Astrocyte (in vitro differentiated cells and primary cell): Measurements from ENCODE around the gene OSBPL5. TPM values are rescaled to one million over a fixed set of nuclear protein-coding genes. Genes with fewer than 3 reads are reported as not detected.
"Not testable (repeated sequence)": the region's sequence is repeated elsewhere in the genome, so short reads cannot be mapped to it uniquely, and the experiment has no call there.

Source experiments
- DNase-seq: peaks from one replicate; pipeline ENCODE4 v3.0.0-alpha.2; 2010; ENCODE audit warnings: low read depth
- FAIRE-seq: peaks from 2 replicates; lab custom pipeline; 2011; peaks lifted over from hg19 to GRCh38; lab: Jason Lieb, UNC
- H2AFZ ChIP-seq: 2 replicates; pipeline ENCODE4 v1.6.0; 2012; ENCODE audit warnings: low read depth, low read length, inconsistent platforms
- H3K27ac ChIP-seq: 2 replicates; pipeline ENCODE4 v1.5.1; 2011; ENCODE audit warnings: low read depth, low read length, inconsistent platforms
- H3K27me3 ChIP-seq: 2 replicates; pipeline ENCODE4 v1.6.0; 2011; ENCODE audit warnings: low read length, inconsistent platforms; ENCODE audit not compliant: insufficient read depth
- H3K36me3 ChIP-seq: 2 replicates; pipeline ENCODE4 v1.5.1; 2011; ENCODE audit warnings: low read length, inconsistent platforms; ENCODE audit not compliant: insufficient read depth
- H3K4me1 ChIP-seq: 2 replicates; pipeline ENCODE4 v1.5.1; 2011; ENCODE audit warnings: low read length, inconsistent platforms; ENCODE audit not compliant: insufficient read depth
- H3K4me2 ChIP-seq: 2 replicates; pipeline ENCODE4 v1.6.0; 2012; ENCODE audit warnings: low read length, inconsistent platforms
- H3K4me3 ChIP-seq: 2 replicates; pipeline ENCODE4 v1.5.1; 2011; ENCODE audit warnings: low read depth, mild to moderate bottlenecking, low read length, inconsistent platforms; ENCODE audit not compliant: insufficient read depth
- H3K79me2 ChIP-seq: 2 replicates; pipeline ENCODE4 v1.6.0; 2012; ENCODE audit warnings: mild to moderate bottlenecking, low read length, inconsistent platforms; ENCODE audit not compliant: insufficient read depth
- H3K9ac ChIP-seq: 2 replicates; pipeline ENCODE4 v1.6.0; 2012; ENCODE audit warnings: mild to moderate bottlenecking, low read length, inconsistent platforms
- H3K9me3 ChIP-seq: 2 replicates; pipeline ENCODE4 v1.5.1; 2012; ENCODE audit warnings: low read depth, mild to moderate bottlenecking, low read length, inconsistent platforms; ENCODE audit not compliant: insufficient read depth
- H4K20me1 ChIP-seq: 2 replicates; pipeline ENCODE4 v1.6.0; 2012; ENCODE audit warnings: low read length, inconsistent platforms; ENCODE audit not compliant: insufficient read depth
- H3K27ac Mint-ChIP-seq: one replicate; pipeline ENCODE4 v1.8.0; 2021; ENCODE audit warnings: mild to moderate bottlenecking, mixed read lengths; ENCODE audit not compliant: unreplicated experiment
- H3K27me3 Mint-ChIP-seq: one replicate; pipeline ENCODE4 v1.8.0; 2021; ENCODE audit warnings: low read depth, mixed read lengths; ENCODE audit not compliant: unreplicated experiment
- H3K36me3 Mint-ChIP-seq: one replicate; pipeline ENCODE4 v1.8.0; 2021; ENCODE audit warnings: low read depth, mixed read lengths; ENCODE audit not compliant: unreplicated experiment
- H3K4me1 Mint-ChIP-seq: one replicate; pipeline ENCODE4 v1.8.0; 2021; ENCODE audit warnings: low read depth, mixed read lengths; ENCODE audit not compliant: unreplicated experiment
- H3K4me3 Mint-ChIP-seq: one replicate; pipeline ENCODE4 v1.8.0; 2021; ENCODE audit warnings: mild to moderate bottlenecking, moderate library complexity, mixed read lengths; ENCODE audit not compliant: unreplicated experiment
- H3K9me3 Mint-ChIP-seq: one replicate; pipeline ENCODE4 v1.8.0; 2021; ENCODE audit warnings: mild to moderate bottlenecking, mixed read lengths; ENCODE audit not compliant: unreplicated experiment
- CTCF ChIP-seq: IDR thresholded peaks from 2 replicates; pipeline ENCODE4 v1.5.1; 2011; ENCODE audit warnings: low read depth, mild to moderate bottlenecking, inconsistent platforms, low read length, moderate library complexity; ENCODE audit not compliant: insufficient read depth
- EZH2 ChIP-seq: IDR thresholded peaks from 2 replicates; pipeline ENCODE4 v1.6.1; 2012; ENCODE audit warnings: mild to moderate bottlenecking, low read length, inconsistent platforms; ENCODE audit not compliant: insufficient read depth
- total RNA-seq: library from RNA; stranded (reverse); gene quantifications from 2 replicates; pipeline ENCODE4 v1.2.1, GENCODE V29; 2021

The OSBPL5 gene
- total RNA-seq, 1 donor from 2014 or later: 29.0 TPM

GRCh38 chr11:3069425-3069824 is 95.7 kb downstream of the OSBPL5 start:
- no peak overlapping the region for H3K4me3 Mint-ChIP-seq
- peaks cover under 1% of the 10 kb centered on the region for H3K4me1 Mint-ChIP-seq
- H3K79me2 ChIP-seq: no peaks in the 10 kb centered on the region
- FAIRE-seq (no peak), DNase-seq (no peak)
- peaks cover 3% of the 10 kb centered on the region for H3K27me3 Mint-ChIP-seq
- H3K4me2 ChIP-seq: no peak overlapping the region
- H3K4me3 ChIP-seq: no peak overlapping the region
- H3K9ac ChIP-seq: no peak overlapping the region
- H3K27ac ChIP-seq: no peak overlapping the region
- TF ChIP-seq EZH2: no peak
- no peak for TF ChIP-seq CTCF
- H3K9me3 ChIP-seq: no peaks in the 10 kb centered on the region
- no peaks in the 10 kb centered on the region for H3K36me3 Mint-ChIP-seq
- H3K27ac Mint-ChIP-seq: no peak overlapping the region
- H3K4me1 ChIP-seq: no peaks in the 10 kb centered on the region
- no peaks in the 10 kb centered on the region for H3K36me3 ChIP-seq
- no peaks in the 10 kb centered on the region for H3K27me3 ChIP-seq
- peaks cover 5% of the 10 kb centered on the region for H3K9me3 Mint-ChIP-seq
- no peaks in the 10 kb centered on the region for H4K20me1 ChIP-seq
- no peak overlapping the region for H2AFZ ChIP-seq

DNA sequence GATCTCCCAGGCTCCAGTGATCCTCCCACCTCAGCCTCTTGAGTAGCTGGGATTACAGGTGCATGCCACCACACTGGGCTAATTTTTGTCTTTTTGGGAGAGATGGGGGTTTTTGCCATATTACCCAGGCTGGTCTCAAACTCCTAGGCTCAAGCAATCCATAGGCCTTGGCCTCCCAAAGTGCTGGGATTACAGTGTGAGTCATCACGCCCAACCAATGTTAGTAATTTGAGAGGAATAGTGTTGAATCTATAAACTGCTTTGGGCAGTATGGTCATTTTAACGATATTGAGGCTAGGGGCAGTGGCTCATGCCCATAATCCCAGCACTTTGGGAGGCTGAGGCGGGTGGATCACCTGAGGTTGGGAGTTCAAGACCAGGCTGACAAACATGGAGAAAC is 98.8 kb downstream of the OSBPL5 start:
- H3K4me2 ChIP-seq, H3K27me3 Mint-ChIP-seq, H2AFZ ChIP-seq, H4K20me1 ChIP-seq, H3K9ac ChIP-seq, H3K4me3 ChIP-seq, H3K79me2 ChIP-seq, H3K4me1 ChIP-seq, H3K27ac Mint-ChIP-seq, H3K4me1 Mint-ChIP-seq, DNase-seq, H3K9me3 Mint-ChIP-seq, H3K36me3 ChIP-seq, H3K27me3 ChIP-seq, H3K27ac ChIP-seq, H3K4me3 Mint-ChIP-seq, H3K36me3 Mint-ChIP-seq, FAIRE-seq, H3K9me3 ChIP-seq: not testable (repeated sequence)

DNA sequence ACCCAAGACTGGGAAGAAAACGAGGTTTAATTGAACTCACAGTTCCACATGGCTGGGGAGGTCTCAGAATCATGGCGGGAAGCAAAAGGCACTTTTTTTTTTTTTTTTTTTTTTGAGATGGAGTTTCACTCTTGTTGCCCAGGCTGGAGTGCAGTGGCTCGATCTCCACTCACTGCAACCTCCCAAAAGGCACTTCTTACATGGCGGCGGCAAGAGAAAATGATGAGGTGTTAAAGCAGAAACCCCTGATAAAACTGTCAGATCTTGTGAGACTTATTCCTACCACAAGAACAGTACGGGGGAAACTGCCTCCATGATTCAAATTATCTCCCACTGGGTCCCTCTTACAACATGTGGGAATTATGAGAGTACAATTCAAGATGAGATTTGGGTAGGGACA is 100.4 kb downstream of the OSBPL5 start:
- H3K79me2 ChIP-seq, H4K20me1 ChIP-seq, DNase-seq, H3K36me3 Mint-ChIP-seq, FAIRE-seq, H3K9me3 ChIP-seq, H3K4me3 ChIP-seq, H3K9ac ChIP-seq, H3K4me2 ChIP-seq, H3K4me3 Mint-ChIP-seq, H3K9me3 Mint-ChIP-seq, H3K4me1 Mint-ChIP-seq, H3K27ac ChIP-seq, H3K27me3 ChIP-seq, H2AFZ ChIP-seq, H3K27me3 Mint-ChIP-seq, H3K4me1 ChIP-seq, H3K27ac Mint-ChIP-seq, H3K36me3 ChIP-seq: not testable (repeated sequence)

DNA sequence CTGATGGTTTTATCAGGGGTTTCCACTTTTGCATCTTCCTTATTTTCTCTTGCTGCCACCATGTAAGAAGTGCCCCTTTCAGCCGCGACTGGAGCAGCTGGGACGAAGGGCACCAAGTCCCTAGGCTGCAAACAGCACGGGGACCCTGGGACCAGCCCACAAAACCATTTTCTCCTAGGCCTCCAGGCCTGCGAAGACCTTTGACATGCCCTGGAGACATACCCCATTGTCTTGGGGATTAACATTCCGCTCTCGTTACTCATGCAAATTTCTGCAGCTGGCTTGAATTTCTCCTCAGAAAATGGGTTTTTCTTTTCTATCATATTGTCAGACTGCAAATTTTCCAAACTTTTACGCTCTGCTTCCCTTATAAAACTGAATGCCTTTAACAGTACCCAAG is 101.2 kb downstream of the OSBPL5 start:
- H4K20me1 ChIP-seq, H2AFZ ChIP-seq, H3K36me3 Mint-ChIP-seq, H3K4me3 ChIP-seq, H3K9me3 Mint-ChIP-seq, H3K27me3 Mint-ChIP-seq, H3K4me1 Mint-ChIP-seq, FAIRE-seq, H3K79me2 ChIP-seq, H3K27ac ChIP-seq, H3K27me3 ChIP-seq, DNase-seq, H3K9ac ChIP-seq, H3K36me3 ChIP-seq, H3K4me2 ChIP-seq, H3K4me1 ChIP-seq, H3K4me3 Mint-ChIP-seq, H3K9me3 ChIP-seq: not testable (repeated sequence)
- H3K27ac Mint-ChIP-seq: peak overlapping the region; percentile 35

- DNase-seq, H3K27ac ChIP-seq, H3K9me3 ChIP-seq, H3K27me3 ChIP-seq, H2AFZ ChIP-seq, H3K4me3 ChIP-seq, H3K9ac ChIP-seq, H4K20me1 ChIP-seq, H3K4me1 Mint-ChIP-seq, H3K4me1 ChIP-seq, H3K27ac Mint-ChIP-seq, H3K79me2 ChIP-seq, FAIRE-seq, H3K36me3 ChIP-seq, H3K4me2 ChIP-seq, H3K36me3 Mint-ChIP-seq, H3K27me3 Mint-ChIP-seq, H3K4me3 Mint-ChIP-seq, H3K9me3 Mint-ChIP-seq: not testable (repeated sequence)
These were observed 101.7 kb downstream of the OSBPL5 start for GRCh38 chr11:3063432-3063831.
